HepG2 (cell line): ENCODE results near the gene FAHD1. TPM values are rescaled to one million over a fixed set of nuclear protein-coding genes. Genes with fewer than 3 reads are reported as not detected.
A peak's percentile ranks its signal among the peaks of the same experiment; 100 is the strongest.

Source experiments
- CBX2 ChIP-seq, 2 experiments: fragments of 200-600 bp in 1 of 2; sonication (generic); formaldehyde crosslinking in 1 of 2; IDR thresholded peaks; 2 replicates each; pipeline versions ENCODE4 v1.7.0 to v1.8.1; 2018 to 2022; ENCODE audit warnings: low read depth in 2 of 2, low read length in 1 of 2, mild to moderate bottlenecking in 1 of 2, missing genetic modification reagents in 1 of 2
- FOXA3 ChIP-seq: IDR thresholded peaks from 2 replicates; pipeline ENCODE4 v1.6.1; 2016; ENCODE audit warnings: missing genetic modification reagents, missing compliant biosample characterization
- NRL ChIP-seq: sonication (generic); formaldehyde crosslinking; IDR thresholded peaks from 2 replicates; pipeline ENCODE4 v1.5.0; 2020; ENCODE audit warnings: missing genetic modification reagents, mild to moderate bottlenecking, moderate library complexity, borderline replicate concordance
- PHF21A ChIP-seq: sonication (generic); formaldehyde crosslinking; IDR thresholded peaks from 2 replicates; pipeline ENCODE4 v1.5.0; 2020; ENCODE audit warnings: mild to moderate bottlenecking, missing genetic modification reagents
- PHF8 ChIP-seq: sonication (generic); formaldehyde crosslinking; IDR thresholded peaks from 2 replicates; pipeline ENCODE4 v1.5.0; 2020; ENCODE audit warnings: missing genetic modification reagents
- SETDB1 ChIP-seq: sonication (generic); formaldehyde crosslinking; IDR thresholded peaks from 2 replicates; pipeline ENCODE4 v1.5.1; 2020; ENCODE audit warnings: missing genetic modification reagents, mild to moderate bottlenecking, borderline replicate concordance
- TGIF2 ChIP-seq: IDR thresholded peaks from 2 replicates; pipeline ENCODE4 v1.6.1; 2016; ENCODE audit warnings: control low read depth, missing compliant biosample characterization
- YEATS4 ChIP-seq: sonication (generic); formaldehyde crosslinking; IDR thresholded peaks from 2 replicates; pipeline ENCODE4 v1.4.0; 2020; ENCODE audit warnings: missing genetic modification reagents, borderline replicate concordance
- ZNF382 ChIP-seq: sonication (generic); formaldehyde crosslinking; IDR thresholded peaks from 2 replicates; pipeline ENCODE4 v1.5.0; 2020; ENCODE audit warnings: missing genetic modification reagents, mild to moderate bottlenecking, borderline replicate concordance
- ZNF589 ChIP-seq: sonication (generic); formaldehyde crosslinking; conservative IDR thresholded peaks from 2 replicates; pipeline ENCODE4 v1.8.0; 2022; ENCODE audit warnings: mild to moderate bottlenecking, moderate library complexity, missing genetic modification reagents
- ZNF720 ChIP-seq: sonication (generic); formaldehyde crosslinking; IDR thresholded peaks from 2 replicates; pipeline ENCODE4 v1.4.0; 2020; ENCODE audit warnings: missing genetic modification reagents
- ZSCAN31 ChIP-seq: sonication (generic); formaldehyde crosslinking; IDR thresholded peaks from 2 replicates; pipeline ENCODE4 v1.5.0; 2020; ENCODE audit warnings: low read depth, mild to moderate bottlenecking, missing genetic modification reagents
- polyA plus RNA-seq, 8 experiments: library from polyadenylated mRNA; depleted of rRNA in 3 of 8; stranded (reverse) in 7 of 8; unstranded in 1 of 8; fragments of >200 nt; fragmentation: Illumina TruSeq in 4 of 8; extraction: Trizol in 4 of 8; gene quantifications; 2 replicates each; pipeline versions ENCODE4 v1.2.1 to v1.2.3, GENCODE V29; 2011 to 2016; ENCODE audit warnings: low read depth in 4 of 8, missing spikeins in 1 of 8, mixed read lengths in 1 of 8; ENCODE audit not compliant: insufficient read depth in 1 of 8
- total RNA-seq, 5 experiments: library from RNA; depleted of rRNA; stranded (reverse); fragments of >200 nt; fragmentation: Illumina TruSeq; extraction: Trizol; gene quantifications; 2 replicates each; pipeline ENCODE4 v1.2.3, GENCODE V29; 2016; ENCODE audit warnings: low read depth in 1 of 5
- TF ChIP-seq, protein P1 (sequence below): sonication (generic); formaldehyde crosslinking; IDR thresholded peaks from 2 replicates; pipeline ENCODE4 v1.5.0; 2020; ENCODE audit warnings: mild to moderate bottlenecking, missing genetic modification reagents, borderline replicate concordance
- TF ChIP-seq, protein P2 (sequence below): sonication (generic); formaldehyde crosslinking; IDR thresholded peaks from 2 replicates; pipeline ENCODE4 v1.5.1; 2020; ENCODE audit warnings: missing genetic modification reagents, mild to moderate bottlenecking, borderline replicate concordance
- TF ChIP-seq, protein P3 (sequence below): fragments of 450-650 bp; IDR thresholded peaks from 2 replicates; pipeline ENCODE4 v1.6.1; 2016
- TF ChIP-seq, protein P4 (sequence below): sonication (generic); formaldehyde crosslinking; IDR thresholded peaks from 2 replicates; pipeline ENCODE4 v1.8.1; 2023; ENCODE audit warnings: mild to moderate bottlenecking, missing genetic modification reagents

FAHD1 gene
- total and polyA plus RNA-seq, 2 of the 13 experiments (the other 11 are each of a cell fraction or from before 2014, with no cell fraction given), result 39.0 to 45.3 TPM

DNA sequence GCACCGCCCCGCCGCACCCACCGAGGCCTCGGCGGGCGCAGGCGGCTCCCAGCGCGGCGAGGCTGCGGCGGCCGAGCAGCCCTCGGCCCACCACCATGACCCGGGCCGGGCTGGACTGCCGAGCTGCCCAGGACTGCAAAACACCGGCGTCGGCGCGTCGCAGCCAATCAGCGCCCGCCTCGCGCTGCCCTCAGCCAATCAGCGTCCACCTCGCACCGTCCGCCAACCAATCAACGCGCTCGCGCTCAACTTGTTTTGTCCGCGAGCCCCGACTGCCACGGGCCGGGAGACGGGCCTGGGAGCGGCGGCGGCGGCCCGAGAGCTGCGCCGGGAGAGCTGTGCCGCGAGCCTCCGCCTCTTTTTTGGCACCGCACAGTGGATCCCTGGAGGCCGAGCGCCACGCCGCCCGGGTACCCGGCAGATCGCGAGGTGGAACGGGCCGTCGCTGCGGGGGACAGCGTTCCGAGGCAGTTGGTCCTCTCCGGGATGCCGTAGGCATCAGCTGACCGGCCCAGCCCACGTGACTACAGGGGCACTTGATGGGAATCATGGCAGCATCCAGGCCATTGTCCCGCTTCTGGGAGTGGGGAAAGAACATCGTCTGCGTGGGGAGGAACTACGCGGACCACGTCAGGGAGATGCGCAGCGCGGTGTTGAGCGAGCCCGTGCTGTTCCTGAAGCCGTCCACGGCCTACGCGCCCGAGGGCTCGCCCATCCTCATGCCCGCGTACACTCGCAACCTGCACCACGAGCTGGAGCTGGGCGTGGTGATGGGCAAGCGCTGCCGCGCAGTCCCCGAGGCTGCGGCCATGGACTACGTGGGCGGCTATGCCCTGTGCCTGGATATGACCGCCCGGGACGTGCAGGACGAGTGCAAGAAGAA, at the start of gene FAHD1, which contains the start of gene HAGH (continued):
- TF ChIP-seq, protein P1, sequence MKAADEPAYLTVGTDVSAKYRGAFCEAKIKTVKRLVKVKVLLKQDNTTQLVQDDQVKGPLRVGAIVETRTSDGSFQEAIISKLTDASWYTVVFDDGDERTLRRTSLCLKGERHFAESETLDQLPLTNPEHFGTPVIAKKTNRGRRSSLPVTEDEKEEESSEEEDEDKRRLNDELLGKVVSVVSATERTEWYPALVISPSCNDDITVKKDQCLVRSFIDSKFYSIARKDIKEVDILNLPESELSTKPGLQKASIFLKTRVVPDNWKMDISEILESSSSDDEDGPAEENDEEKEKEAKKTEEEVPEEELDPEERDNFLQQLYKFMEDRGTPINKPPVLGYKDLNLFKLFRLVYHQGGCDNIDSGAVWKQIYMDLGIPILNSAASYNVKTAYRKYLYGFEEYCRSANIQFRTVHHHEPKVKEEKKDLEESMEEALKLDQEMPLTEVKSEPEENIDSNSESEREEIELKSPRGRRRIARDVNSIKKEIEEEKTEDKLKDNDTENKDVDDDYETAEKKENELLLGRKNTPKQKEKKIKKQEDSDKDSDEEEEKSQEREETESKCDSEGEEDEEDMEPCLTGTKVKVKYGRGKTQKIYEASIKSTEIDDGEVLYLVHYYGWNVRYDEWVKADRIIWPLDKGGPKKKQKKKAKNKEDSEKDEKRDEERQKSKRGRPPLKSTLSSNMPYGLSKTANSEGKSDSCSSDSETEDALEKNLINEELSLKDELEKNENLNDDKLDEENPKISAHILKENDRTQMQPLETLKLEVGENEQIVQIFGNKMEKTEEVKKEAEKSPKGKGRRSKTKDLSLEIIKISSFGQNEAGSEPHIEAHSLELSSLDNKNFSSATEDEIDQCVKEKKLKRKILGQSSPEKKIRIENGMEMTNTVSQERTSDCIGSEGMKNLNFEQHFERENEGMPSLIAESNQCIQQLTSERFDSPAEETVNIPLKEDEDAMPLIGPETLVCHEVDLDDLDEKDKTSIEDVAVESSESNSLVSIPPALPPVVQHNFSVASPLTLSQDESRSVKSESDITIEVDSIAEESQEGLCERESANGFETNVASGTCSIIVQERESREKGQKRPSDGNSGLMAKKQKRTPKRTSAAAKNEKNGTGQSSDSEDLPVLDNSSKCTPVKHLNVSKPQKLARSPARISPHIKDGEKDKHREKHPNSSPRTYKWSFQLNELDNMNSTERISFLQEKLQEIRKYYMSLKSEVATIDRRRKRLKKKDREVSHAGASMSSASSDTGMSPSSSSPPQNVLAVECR (CRISPR knock-in tag), result peak; percentile 99
- TF ChIP-seq ZNF589 (CRISPR knock-in tag) (peak; percentile 76; the same call in 1 of the 2 replicates), ZSCAN31 (CRISPR knock-in tag) (peak; percentile 92), ZNF720 (no peak), CBX2 (IDR thresholded peaks at IDR 0.05; ENCODE audit: low read depth, low read length) (no peak), CBX2 (CRISPR knock-in tag; IDR thresholded peaks at IDR 0.05; ENCODE audit: low read depth) (no peak), YEATS4 (CRISPR knock-in tag) (peak; percentile 97), ZNF382 (CRISPR knock-in tag) (no peak), FOXA3 (peak; percentile 45; the same call in 1 of the 2 replicates), PHF21A (CRISPR knock-in tag) (peak; percentile 97), SETDB1 (CRISPR knock-in tag) (no peak), PHF8 (CRISPR knock-in tag) (peak; percentile 94), TGIF2 (peak; percentile 92), NRL (CRISPR knock-in tag) (peak; percentile 96)
- TF ChIP-seq, protein P2, sequence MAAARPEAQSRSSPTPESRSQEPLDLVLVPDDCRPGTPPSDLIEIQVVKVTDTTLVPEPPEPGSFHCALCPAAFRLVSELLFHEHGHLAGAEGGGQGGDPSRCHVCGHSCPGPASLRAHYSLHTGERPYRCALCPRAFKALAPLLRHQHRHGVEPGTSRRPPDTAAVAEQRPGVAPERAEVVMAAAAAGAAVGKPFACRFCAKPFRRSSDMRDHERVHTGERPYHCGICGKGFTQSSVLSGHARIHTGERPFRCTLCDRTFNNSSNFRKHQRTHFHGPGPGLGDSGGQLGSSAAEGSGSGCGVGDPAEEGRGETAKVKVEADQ, result peak; percentile 68; the same call in 1 of the 2 replicates
- TF ChIP-seq, protein P3, sequence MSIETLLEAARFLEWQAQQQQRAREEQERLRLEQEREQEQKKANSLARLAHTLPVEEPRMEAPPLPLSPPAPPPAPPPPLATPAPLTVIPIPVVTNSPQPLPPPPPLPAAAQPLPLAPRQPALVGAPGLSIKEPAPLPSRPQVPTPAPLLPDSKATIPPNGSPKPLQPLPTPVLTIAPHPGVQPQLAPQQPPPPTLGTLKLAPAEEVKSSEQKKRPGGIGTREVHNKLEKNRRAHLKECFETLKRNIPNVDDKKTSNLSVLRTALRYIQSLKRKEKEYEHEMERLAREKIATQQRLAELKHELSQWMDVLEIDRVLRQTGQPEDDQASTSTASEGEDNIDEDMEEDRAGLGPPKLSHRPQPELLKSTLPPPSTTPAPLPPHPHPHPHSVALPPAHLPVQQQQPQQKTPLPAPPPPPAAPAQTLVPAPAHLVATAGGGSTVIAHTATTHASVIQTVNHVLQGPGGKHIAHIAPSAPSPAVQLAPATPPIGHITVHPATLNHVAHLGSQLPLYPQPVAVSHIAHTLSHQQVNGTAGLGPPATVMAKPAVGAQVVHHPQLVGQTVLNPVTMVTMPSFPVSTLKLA, result peak; percentile 58
- TF ChIP-seq, protein P4, sequence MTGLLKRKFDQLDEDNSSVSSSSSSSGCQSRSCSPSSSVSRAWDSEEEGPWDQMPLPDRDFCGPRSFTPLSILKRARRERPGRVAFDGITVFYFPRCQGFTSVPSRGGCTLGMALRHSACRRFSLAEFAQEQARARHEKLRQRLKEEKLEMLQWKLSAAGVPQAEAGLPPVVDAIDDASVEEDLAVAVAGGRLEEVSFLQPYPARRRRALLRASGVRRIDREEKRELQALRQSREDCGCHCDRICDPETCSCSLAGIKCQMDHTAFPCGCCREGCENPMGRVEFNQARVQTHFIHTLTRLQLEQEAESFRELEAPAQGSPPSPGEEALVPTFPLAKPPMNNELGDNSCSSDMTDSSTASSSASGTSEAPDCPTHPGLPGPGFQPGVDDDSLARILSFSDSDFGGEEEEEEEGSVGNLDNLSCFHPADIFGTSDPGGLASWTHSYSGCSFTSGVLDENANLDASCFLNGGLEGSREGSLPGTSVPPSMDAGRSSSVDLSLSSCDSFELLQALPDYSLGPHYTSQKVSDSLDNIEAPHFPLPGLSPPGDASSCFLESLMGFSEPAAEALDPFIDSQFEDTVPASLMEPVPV, result peak; percentile 83; the same call in 1 of the 2 replicates
